ENCODE measurements around the gene C17orf107.

GRCh38 chr17:4862720-4863119 lies 36.6 kb upstream of the C17orf107 start:
- TF ChIP-seq CTCF (IDR thresholded peaks at IDR 0.05) (no peak), ZFX (IDR thresholded peaks at IDR 0.05; ENCODE audit: borderline replicate concordance) (no peak)

All from 22Rv1 (cell line).